ENCODE results near the gene ADAT1.

- TF ChIP-seq GABPA (IDR thresholded peaks at IDR 0.05; ENCODE audit: borderline replicate concordance, insufficient read depth, low read length) = no peak
- no peak for TF ChIP-seq CTCF (IDR thresholded peaks at IDR 0.05; ENCODE audit: control extremely low read depth in 1 of 3, insufficient read depth in 1 of 3, low read depth in 1 of 3, low read length in 3 of 3)
- no peak for TF ChIP-seq POLR2AphosphoS5 (IDR thresholded peaks at IDR 0.05; ENCODE audit: low read depth, low read length)
- TF ChIP-seq TAF1 (IDR thresholded peaks at IDR 0.05; ENCODE audit: low read depth, low read length) = no peak
- TF ChIP-seq MAFK (IDR thresholded peaks at IDR 0.05; ENCODE audit: low read depth, low read length) = no peak
- no peak for TF ChIP-seq USF2 (IDR thresholded peaks at IDR 0.05; ENCODE audit: low read length)
- TF ChIP-seq EP300 (IDR thresholded peaks at IDR 0.05; ENCODE audit: borderline replicate concordance in 1 of 2, low read depth in 2 of 2, low read length in 2 of 2) = no peak
- TF ChIP-seq HDAC2 (IDR thresholded peaks at IDR 0.05; ENCODE audit: borderline replicate concordance in 1 of 2, low read depth in 2 of 2, low read length in 2 of 2) = no peak
- TF ChIP-seq EZH2 (IDR thresholded peaks at IDR 0.05; ENCODE audit: low read depth, low read length, severe bottlenecking) = no peak
- no peak for TF ChIP-seq SAP30 (IDR thresholded peaks at IDR 0.05; ENCODE audit: insufficient read depth, insufficient replicate concordance, low read length)
- no peak for TF ChIP-seq RAD21 (IDR thresholded peaks at IDR 0.05 in 1 of 2, conservative IDR thresholded peaks at IDR 0.05 in 1 of 2; ENCODE audit: low read depth in 2 of 2, low read length in 2 of 2)
These were observed 47.1 kb downstream of the ADAT1 start for GRCh38 chr16:75575958-75576357.

All from H1 (cell line).